Spinal cord (tissue), 4 donors: ENCODE measurements around the gene POM121C. TPM values are rescaled to one million over a fixed set of nuclear protein-coding genes. Genes with fewer than 3 reads are reported as not detected.

Experiments
- polyA plus RNA-seq, 2 donors: library from polyadenylated mRNA; unstranded; fragments of 120-200 nt; gene quantifications; one replicate each; pipeline ENCODE4 v1.2.1, GENCODE V29; 2013; ENCODE audit not compliant: insufficient read length in 2 of 2
- small RNA-seq: library from RNA; depleted of rRNA; stranded (forward); fragments of <200 nt; gene quantifications from one replicate; pipeline ENCODE3, GENCODE V24; 2014; ENCODE audit warnings: low replicate concordance
- total RNA-seq, 2 donors: library from RNA; depleted of rRNA in 1 of 2; stranded (reverse); fragments of 120-200 nt in 1 of 2; fragments of >200 nt in 1 of 2; gene quantifications; one replicate each; pipeline versions ENCODE4 v1.2.3 to v1.2.4, GENCODE V29; 2013 to 2014

The POM121C gene
- total and polyA plus RNA-seq, 4 donors: 17.4 to 69.3 (median 34.6) TPM

Small RNA genes within 50 kb of the gene (small RNA-seq; reads per million reads assigned to genes)
- gene AC211429.1 (not detected), gene RF00019 (not detected)

Other genes with a start within 250 kb of the POM121C start
- gene TRIM73, start 90.7 kb downstream of the POM121C start, total RNA-seq: 1 to 10 TPM; 1.4 to 3.2 TPM
- 1 to 10 TPM; 5.1 to 9.9 TPM for gene TRIM73, start 90.7 kb downstream of the POM121C start, polyA plus RNA-seq
- under 1 TPM; 0.10 to 0.11 TPM for gene SPDYE5, start 6.0 kb upstream of the POM121C start, total RNA-seq
- 10 to 100 TPM in 1 of 2 donors, 1 to 10 TPM in 1; 2.0 to 10.2 TPM for gene SPDYE5, start 6.0 kb upstream of the POM121C start, polyA plus RNA-seq